CD14-positive monocyte (primary cell): Measurements from ENCODE around the gene TMEM45B. TPM values are rescaled to one million over a fixed set of nuclear protein-coding genes. Genes with fewer than 3 reads are reported as not detected.
"Not testable (repeated sequence)": the region's sequence is repeated elsewhere in the genome, so short reads cannot be mapped to it uniquely, and the experiment has no call there.

Source experiments
- DNase-seq, 3 donors: peaks; one replicate each; pipeline ENCODE4 v3.0.0-alpha.2; 2011 to 2022
- H2AFZ ChIP-seq: 2 replicates; pipeline ENCODE4 v1.6.0; 2012; ENCODE audit warnings: mild to moderate bottlenecking, low read depth, low read length, inconsistent platforms; ENCODE audit not compliant: insufficient read depth, poor library complexity, severe bottlenecking
- H3K27ac ChIP-seq, 2 donors: 1 replicate in 1 of 2; 2 replicates in 1 of 2; pipeline ENCODE4 v1.5.1; 2012 to 2013; ENCODE audit warnings: low read length in 2 of 2, control low read depth in 1 of 2, inconsistent platforms in 1 of 2, low read depth in 1 of 2, mild to moderate bottlenecking in 1 of 2
- H3K27me3 ChIP-seq, 2 donors: one replicate each; pipeline versions ENCODE4 v1.6.0 to v1.6.1; 2011 to 2013; ENCODE audit warnings: low read length in 2 of 2; ENCODE audit not compliant: control insufficient read depth in 2 of 2, insufficient read depth in 2 of 2
- H3K36me3 ChIP-seq, 2 donors: replicated peaks in 1 of 2; 1 replicate in 1 of 2; 2 replicates in 1 of 2; pipeline versions ENCODE4 v1.5.1 to v1.6.1; 2012 to 2013; ENCODE audit warnings: low read length in 2 of 2, control low read depth in 1 of 2, inconsistent platforms in 1 of 2, mild to moderate bottlenecking in 1 of 2; ENCODE audit not compliant: insufficient read depth in 2 of 2, control insufficient read depth in 1 of 2
- H3K4me1 ChIP-seq, 2 donors: 1 replicate in 1 of 2; 2 replicates in 1 of 2; pipeline versions ENCODE4 v1.5.1 to v1.6.1; 2012 to 2013; ENCODE audit warnings: low read length in 2 of 2, control low read depth in 1 of 2, inconsistent platforms in 1 of 2, mild to moderate bottlenecking in 1 of 2, moderate library complexity in 1 of 2; ENCODE audit not compliant: insufficient read depth in 2 of 2, control insufficient read depth in 1 of 2
- H3K4me2 ChIP-seq: replicated peaks from 2 replicates; pipeline ENCODE3; 2012; ENCODE audit warnings: low read length, moderate library complexity, mild to moderate bottlenecking; ENCODE audit not compliant: poor library complexity, severe bottlenecking; ENCODE audit errors: extremely low read depth
- H3K4me3 ChIP-seq, 3 experiments: fragments of 200-600 bp in 1 of 3; sonication (generic) in 1 of 3; replicated peaks in 1 of 3; 1 replicate in 2 of 3; 2 replicates in 1 of 3; pipeline ENCODE4 v1.5.1; 2011 to 2013; ENCODE audit warnings: low read length in 3 of 3, mild to moderate bottlenecking in 3 of 3, control low read depth in 2 of 3, low read depth in 2 of 3, inconsistent platforms in 1 of 3, moderate library complexity in 1 of 3
- H3K79me2 ChIP-seq: 2 replicates; pipeline ENCODE4 v1.6.0; 2012; ENCODE audit warnings: mild to moderate bottlenecking, control low read depth, inconsistent platforms, low read length, moderate library complexity; ENCODE audit not compliant: insufficient read depth
- H3K9ac ChIP-seq: 2 replicates; pipeline ENCODE4 v1.6.0; 2017; ENCODE audit warnings: low read length, mild to moderate bottlenecking; ENCODE audit not compliant: insufficient read depth, poor library complexity, severe bottlenecking
- H3K9me3 ChIP-seq, 2 donors: replicated peaks in 1 of 2; 1 replicate in 1 of 2; 2 replicates in 1 of 2; pipeline versions ENCODE4 v1.5.1 to v1.6.1; 2012 to 2013; ENCODE audit warnings: low read length in 2 of 2, control low read depth in 1 of 2; ENCODE audit not compliant: control insufficient read depth in 1 of 2, insufficient read depth in 1 of 2
- H4K20me1 ChIP-seq: 2 replicates; pipeline ENCODE4 v1.6.0; 2012; ENCODE audit warnings: mild to moderate bottlenecking, low read length, control low read depth, moderate library complexity; ENCODE audit not compliant: insufficient read depth
- H3K27ac Mint-ChIP-seq, 7 donors: one replicate each; pipeline ENCODE4 v1.8.0; 2020; ENCODE audit warnings: mild to moderate bottlenecking in 7 of 7, mixed read lengths in 7 of 7, moderate library complexity in 6 of 7, inconsistent platforms in 2 of 7
- H3K27me3 Mint-ChIP-seq, 3 donors: one replicate each; pipeline ENCODE4 v1.8.0; 2021 to 2022; ENCODE audit warnings: low read depth in 3 of 3, mild to moderate bottlenecking in 3 of 3, mixed read lengths in 3 of 3, moderate library complexity in 3 of 3, inconsistent platforms in 1 of 3
- H3K36me3 Mint-ChIP-seq, 2 donors: one replicate each; pipeline ENCODE4 v1.8.0; 2020; ENCODE audit warnings: mixed read lengths in 2 of 2, inconsistent platforms in 1 of 2, mild to moderate bottlenecking in 1 of 2
- H3K4me1 Mint-ChIP-seq: one replicate; pipeline ENCODE4 v1.8.0; 2020; ENCODE audit warnings: mild to moderate bottlenecking, mixed read lengths
- H3K4me3 Mint-ChIP-seq, 2 donors: one replicate each; pipeline ENCODE4 v1.8.0; 2020; ENCODE audit warnings: mild to moderate bottlenecking in 2 of 2, mixed read lengths in 2 of 2, moderate library complexity in 1 of 2
- H3K9me3 Mint-ChIP-seq, 7 donors: one replicate each; pipeline ENCODE4 v1.8.0; 2020 to 2022; ENCODE audit warnings: mixed read lengths in 7 of 7, mild to moderate bottlenecking in 6 of 7, moderate library complexity in 6 of 7, inconsistent platforms in 2 of 7
- CTCF ChIP-seq: fragments of 200-600 bp; IDR thresholded peaks from one replicate; pipeline ENCODE4 v1.8.0; 2022; ENCODE audit warnings: antibody characterized with exemption, mild to moderate bottlenecking
- WGBS: methylation state at CpG from one replicate; pipeline ENCODE4 v1.1.5; 2013; ENCODE audit warnings: missing lambda C conversion rate; ENCODE audit not compliant: insufficient coverage; 5-methylcytosine and 5-hydroxymethylcytosine counted together
- intact Hi-C, 2 donors: fragments of 100-400 bp; cut with micrococcal nuclease; formaldehyde crosslinking; loops; one replicate each; pipeline versions ENCODE4 v1.15.0 to v1.15.1; 2023
- polyA plus RNA-seq, 3 donors: library from polyadenylated mRNA; depleted of rRNA in 1 of 3; unstranded in 2 of 3; stranded (reverse) in 1 of 3; fragments of 300-500 nt in 2 of 3; fragments of >200 nt in 1 of 3; fragmentation: Illumina TruSeq in 2 of 3; gene quantifications; 1 replicate in 2 of 3; 2 replicates in 1 of 3; pipeline ENCODE4 v1.2.3, GENCODE V29; 2012 to 2021

The TMEM45B gene
- polyA plus RNA-seq, 3 donors, result 0.24 to 1.7 (median 0.56) TPM

GRCh38 chr11:129798212-129798611, 17.4 kb upstream of the TMEM45B start:
- H3K9me3 Mint-ChIP-seq, result peaks cover 9 to 41% (median 23%) of the 10 kb centered on the region in 7 donors
- no peak overlapping the region for H2AFZ ChIP-seq
- intact Hi-C loops, result loop anchor here in 1 of 2 donors (10.0 kb wide), 1 partner anchor 47 kb away; no protein-coding TSS in a partner anchor
- no peak overlapping the region for H3K4me3 ChIP-seq
- peaks cover 3 to 7% of the 10 kb centered on the region in 2 donors for H3K4me1 ChIP-seq
- no peaks in the 10 kb centered on the region for H3K36me3 Mint-ChIP-seq
- H3K27ac ChIP-seq, result no peak overlapping the region
- H3K27me3 Mint-ChIP-seq, result peaks cover 5 to 13% (median 6%) of the 10 kb centered on the region in 3 donors
- WGBS, result 100% methylated on average over 1 of the region's 2 CpGs
- H4K20me1 ChIP-seq, result no peaks in the 10 kb centered on the region
- DNase-seq, result no peak
- no peaks in the 10 kb centered on the region for H3K36me3 ChIP-seq
- no peak for TF ChIP-seq CTCF
- H3K9ac ChIP-seq, result no peak overlapping the region
- no peaks in the 10 kb centered on the region for H3K79me2 ChIP-seq
- peaks cover 10% of the 10 kb centered on the region for H3K4me1 Mint-ChIP-seq
- no peak overlapping the region for H3K4me3 Mint-ChIP-seq
- no peak overlapping the region for H3K27ac Mint-ChIP-seq
- H3K27me3 ChIP-seq, result peaks cover 0 to 9% of the 10 kb centered on the region in 2 donors
- H3K9me3 ChIP-seq, result peaks cover 4 to 12% of the 10 kb centered on the region in 2 donors
- no peak overlapping the region for H3K4me2 ChIP-seq

- H2AFZ ChIP-seq, H3K4me1 Mint-ChIP-seq, DNase-seq, H3K36me3 ChIP-seq, H3K9ac ChIP-seq, H4K20me1 ChIP-seq, H3K4me1 ChIP-seq, H3K36me3 Mint-ChIP-seq, H3K4me3 ChIP-seq, H3K9me3 ChIP-seq, intact Hi-C loops, H3K4me3 Mint-ChIP-seq, H3K27ac Mint-ChIP-seq, H3K27ac ChIP-seq, H3K27me3 ChIP-seq, H3K79me2 ChIP-seq, H3K4me2 ChIP-seq: not testable (repeated sequence)
- no CpG with 5 or more reads among the region's 1 CpG for whole genome bisulfite sequencing
- peaks cover 13 to 48% (median 23%) of the 10 kb centered on the region in 7 donors for H3K9me3 Mint-ChIP-seq
- H3K27me3 Mint-ChIP-seq, result peaks cover 9 to 28% (median 14%) of the 10 kb centered on the region in 3 donors
Observed at GRCh38 chr11:129800162-129800561, 15.5 kb upstream of the TMEM45B start.
